Measurements from ENCODE around the gene TMEM176A.
"Not testable (repeated sequence)": the region's sequence is repeated elsewhere in the genome, so short reads cannot be mapped to it uniquely, and the experiment has no call there.

The TMEM176A gene

GRCh38 chr7:150788474-150789269 lies 11.9 kb upstream of the TMEM176A start:
- DNase-seq = no peak

DNA sequence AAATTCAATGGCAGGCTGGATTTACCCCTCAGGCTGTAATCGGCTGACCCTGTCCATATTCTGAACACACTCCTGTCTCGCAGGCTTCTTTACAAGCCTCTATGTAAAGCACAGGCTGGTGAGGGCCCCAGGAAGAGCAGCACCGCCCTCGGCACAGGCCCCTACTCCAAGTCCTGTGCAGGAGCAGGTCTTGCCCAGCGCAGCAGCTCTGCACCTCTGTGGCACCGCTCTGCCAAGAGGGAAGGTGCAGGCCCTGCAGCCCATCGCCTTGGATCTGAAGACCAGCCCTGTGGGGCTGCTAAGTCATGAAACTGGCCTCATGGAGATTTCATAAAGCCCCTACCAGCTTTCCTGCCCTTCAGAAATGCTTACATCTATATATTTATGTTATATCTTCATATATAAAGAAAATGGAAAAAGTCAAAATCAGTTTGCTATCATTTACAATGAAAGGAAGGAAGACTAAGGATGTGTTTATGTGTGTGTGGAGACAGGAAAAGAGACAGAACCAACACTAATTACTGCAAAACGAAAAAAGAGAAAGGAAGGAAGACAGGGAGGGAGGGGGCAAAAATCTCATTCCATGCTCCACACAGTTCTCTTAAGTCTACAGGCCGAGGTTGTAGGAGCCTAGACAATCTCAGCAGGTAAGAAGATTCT lies 10.0 kb upstream of the TMEM176A start:
- no peak for DNase-seq

DNA sequence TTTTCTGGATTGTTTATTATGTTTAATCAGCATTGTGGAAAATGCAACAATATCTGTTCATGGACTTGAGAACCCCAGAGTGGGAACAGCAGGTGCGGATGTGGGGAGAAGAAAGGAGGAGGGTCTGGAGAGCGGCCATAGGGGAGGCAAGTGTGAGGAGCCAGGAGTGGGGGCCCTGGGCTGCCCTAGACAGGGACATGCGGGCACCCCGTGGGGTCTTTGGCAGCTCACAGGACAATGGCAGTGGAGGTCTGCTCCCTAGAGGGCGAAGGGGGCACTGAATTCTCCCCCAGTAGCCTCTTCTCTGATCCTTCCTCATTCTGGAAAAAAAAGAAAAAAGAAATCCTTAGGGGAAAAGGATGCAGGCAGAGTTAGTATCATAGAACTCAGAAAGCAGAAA lies 9.3 kb upstream of the TMEM176A start:
- DNase-seq = no peak

DNA sequence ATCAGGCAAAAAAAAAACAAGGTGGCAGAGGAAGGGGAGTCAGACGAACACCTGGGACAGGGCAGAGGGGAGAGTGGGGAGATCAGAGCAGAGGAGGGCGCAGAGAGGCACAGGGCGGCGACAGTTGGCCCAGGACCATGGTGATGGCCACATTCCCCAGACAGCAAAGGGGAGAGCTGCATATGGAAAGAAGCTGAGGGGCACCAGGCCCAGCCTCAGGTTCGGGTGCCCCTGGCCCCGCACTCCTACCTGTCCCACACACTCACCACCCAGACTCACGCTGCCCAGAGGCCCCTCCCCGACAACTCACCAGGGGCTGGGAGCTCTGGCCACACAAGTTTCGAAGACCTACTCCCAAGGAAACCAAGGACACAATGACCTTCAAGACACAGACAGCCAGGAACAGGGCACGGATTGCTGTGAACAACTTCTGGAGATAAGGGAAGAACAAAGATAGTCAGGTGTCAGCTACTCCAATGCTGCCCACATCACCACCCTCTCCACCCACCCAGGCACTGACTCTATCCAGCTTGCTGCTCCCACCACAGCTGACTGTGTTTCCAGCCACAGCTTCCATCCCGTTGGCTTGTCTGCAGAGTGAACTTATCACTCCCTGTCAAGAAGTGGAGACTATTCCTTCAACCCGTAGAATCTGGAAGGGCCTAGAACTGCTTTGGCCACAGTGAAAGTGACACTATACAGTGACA lies 8.7 kb upstream of the TMEM176A start:
- DNase-seq = no peak

DNA sequence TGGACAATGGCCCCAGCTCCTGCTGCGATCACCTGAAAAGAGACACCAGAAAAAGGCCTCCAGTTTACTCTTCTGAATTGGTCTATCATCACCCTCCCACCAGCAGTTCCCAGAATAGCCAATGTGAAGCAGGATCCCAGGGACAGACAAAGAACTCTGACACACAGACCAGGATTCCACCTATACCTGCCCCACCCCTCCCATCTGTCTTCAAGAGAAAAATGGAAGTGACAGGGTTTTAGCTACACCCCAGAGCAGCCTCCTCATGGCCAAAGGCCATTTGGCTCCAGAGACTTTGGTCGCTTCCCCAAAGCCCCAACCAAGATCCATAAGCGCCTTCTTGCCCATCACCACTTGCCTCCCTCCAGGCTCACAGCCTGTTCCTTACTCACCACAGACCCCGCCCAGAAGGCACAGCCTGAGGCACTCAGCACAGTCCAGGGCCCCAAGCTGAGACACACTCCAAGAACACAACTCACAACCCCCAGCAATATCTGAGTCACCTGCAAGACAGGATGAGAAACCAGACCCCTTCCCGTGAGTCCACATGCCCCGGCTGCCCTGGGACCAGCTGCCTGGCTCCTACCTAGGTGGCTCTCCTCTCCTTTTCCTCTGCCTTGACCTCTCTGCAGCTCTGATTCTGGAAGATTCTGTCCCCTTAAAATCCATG lies 6.9 kb upstream of the TMEM176A start:
- no peak for DNase-seq

- DNase-seq = no peak
Observed at GRCh38 chr7:150797661-150798060, 2.9 kb upstream of the TMEM176A start.

- DNase-seq = no peak
Observed at GRCh38 chr7:150799156-150799555, 1.4 kb upstream of the TMEM176A start.

GRCh38 chr7:150799741-150800580 lies 608 bp upstream of the TMEM176A start, which contains the start of gene TMEM176B:
TSS of gene TMEM176B (minus strand) at chr7:150800364. CDS start at chr7:150796569, 3,795 bp downstream.
- DNase-seq = no peak

GRCh38 chr7:150801242-150801945 lies 825 bp downstream of the TMEM176A start:
- no peak for DNase-seq

DNA sequence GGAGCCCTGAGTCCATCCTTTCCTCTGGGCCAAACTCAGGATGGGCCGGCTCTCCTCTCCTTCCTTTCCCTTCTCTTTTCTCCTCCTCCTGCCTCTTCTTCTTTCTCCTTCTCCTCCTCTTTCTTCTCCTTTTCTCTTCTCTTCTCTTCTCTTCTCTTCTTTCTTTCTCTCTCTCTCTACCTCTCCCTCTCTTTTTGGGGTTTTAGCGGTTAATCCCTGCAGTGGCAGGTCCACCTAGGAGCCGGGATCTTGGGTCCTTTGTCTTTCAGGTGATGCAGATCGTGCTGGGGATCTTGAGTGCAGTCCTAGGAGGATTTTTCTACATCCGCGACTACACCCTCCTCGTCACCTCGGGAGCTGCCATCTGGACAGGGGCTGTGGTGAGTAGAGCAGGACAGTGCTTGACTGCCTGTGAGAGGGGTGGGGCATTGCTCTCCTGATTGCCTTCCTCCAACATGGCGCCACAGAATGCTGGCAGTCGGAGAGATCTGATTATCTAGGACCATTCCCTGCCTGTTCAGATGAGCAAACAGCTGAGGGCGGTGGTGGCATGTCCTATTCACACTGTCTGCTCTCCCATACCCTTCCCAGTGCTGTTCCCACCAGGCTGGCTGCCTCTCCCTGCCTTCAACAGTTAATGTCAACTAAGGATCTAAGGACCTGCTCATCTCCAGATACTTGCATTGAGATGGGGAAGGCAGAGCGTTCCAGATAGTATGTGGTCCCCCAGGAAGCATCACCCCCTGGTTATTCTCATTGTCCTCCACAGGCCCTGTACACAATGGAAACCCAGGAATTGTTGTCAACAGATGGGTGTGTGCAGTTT lies 1.6 kb downstream of the TMEM176A start:
- no peak for DNase-seq

- no peak for DNase-seq
Observed at GRCh38 chr7:150803161-150803860, 2.7 kb downstream of the TMEM176A start.

DNA sequence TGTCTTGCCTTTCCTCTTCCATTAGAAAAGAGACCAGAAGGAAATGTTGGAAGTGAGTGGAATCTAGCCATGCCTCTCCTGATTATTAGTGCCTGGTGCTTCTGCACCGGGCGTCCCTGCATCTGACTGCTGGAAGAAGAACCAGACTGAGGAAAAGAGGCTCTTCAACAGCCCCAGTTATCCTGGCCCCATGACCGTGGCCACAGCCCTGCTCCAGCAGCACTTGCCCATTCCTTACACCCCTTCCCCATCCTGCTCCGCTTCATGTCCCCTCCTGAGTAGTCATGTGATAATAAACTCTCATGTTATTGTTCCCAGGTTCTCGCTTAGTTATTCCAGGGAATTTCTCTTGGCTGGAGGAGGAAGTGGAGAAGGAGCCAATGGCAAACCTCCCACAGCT lies 4.2 kb downstream of the TMEM176A start:
- DNase-seq = no peak

DNA sequence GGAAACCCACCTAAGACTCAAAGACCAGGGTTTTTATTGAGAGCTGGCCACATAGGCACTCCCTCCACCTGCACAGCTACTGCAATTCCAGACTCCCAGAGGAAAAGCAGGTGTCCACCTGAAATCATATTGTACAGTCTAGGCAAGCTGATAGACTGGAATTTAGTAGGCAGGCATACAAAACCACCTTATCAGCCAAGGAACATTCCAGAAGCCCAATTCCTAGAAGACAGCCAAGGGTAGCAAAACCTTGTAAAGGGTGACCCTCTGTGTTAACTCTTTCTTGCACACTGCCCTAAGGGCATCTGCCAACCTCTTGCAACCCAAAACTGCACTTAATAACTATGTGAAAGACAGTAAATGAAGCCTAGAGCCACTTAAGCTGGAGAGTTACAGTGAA lies 5.3 kb downstream of the TMEM176A start:
- DNase-seq = no peak

DNA sequence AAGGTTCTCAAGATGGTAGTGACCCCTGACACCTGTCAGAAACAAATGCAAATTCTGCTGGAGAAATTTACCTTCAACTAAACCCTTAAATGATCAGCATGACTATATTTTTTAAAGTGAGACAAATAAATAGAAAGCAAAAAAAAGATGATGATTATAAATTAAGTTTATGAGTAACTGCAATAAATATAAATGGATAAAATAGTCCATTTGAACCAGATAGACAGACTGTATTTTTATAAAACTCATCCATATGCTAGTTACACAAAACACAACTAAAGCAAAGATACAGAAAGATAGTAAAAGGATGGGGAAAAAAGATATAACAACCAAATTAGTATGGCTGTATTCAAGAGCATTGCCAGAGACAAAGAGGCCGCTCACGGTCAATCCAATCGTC lies 5.9 kb downstream of the TMEM176A start:
- DNase-seq = no peak

GRCh38 chr7:150806863-150807262 lies 6.3 kb downstream of the TMEM176A start:
- no peak for DNase-seq

DNA sequence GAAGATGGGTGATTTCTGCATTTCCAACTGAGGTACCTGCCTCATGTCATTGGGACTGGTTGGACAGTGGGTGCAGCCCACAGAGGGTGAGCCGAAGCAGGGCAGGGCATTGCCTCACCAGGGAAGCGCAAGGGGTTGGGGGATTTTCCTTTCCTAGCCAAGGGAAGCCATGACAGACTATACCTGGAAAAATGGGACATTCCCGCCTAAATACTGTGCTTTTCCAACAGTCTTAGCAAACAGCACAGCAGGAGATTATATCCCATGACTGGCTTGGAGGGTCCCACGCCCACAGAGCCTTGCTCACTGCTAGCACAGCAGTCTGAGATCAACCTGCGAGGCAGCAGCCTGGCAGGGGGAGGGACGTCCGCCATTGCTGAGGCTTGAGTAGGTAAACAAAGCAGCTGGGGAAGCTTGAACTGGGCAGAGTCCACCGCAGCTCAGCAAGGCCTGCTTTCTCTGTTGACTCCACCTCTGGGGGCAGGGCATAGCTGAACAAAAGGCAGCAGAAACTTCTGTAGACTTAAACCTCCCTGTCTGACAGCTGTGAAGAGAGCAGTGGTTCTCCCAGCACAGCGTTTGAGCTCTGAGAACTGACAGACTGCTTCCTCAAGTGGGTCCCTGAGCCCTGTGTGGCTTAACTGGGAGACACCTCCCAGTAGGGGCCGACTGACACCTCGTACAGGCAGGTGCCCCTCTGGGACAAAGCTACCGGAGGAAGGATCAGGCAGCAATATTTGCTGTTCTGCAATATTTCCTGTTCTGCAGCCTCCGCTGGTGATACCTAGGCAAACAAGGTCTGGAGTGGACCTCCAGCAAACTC lies 7.3 kb downstream of the TMEM176A start:
- not testable (repeated sequence) for DNase-seq

- DNase-seq = no peak
Observed at GRCh38 chr7:150814328-150815001, 13.9 kb downstream of the TMEM176A start.

DNA sequence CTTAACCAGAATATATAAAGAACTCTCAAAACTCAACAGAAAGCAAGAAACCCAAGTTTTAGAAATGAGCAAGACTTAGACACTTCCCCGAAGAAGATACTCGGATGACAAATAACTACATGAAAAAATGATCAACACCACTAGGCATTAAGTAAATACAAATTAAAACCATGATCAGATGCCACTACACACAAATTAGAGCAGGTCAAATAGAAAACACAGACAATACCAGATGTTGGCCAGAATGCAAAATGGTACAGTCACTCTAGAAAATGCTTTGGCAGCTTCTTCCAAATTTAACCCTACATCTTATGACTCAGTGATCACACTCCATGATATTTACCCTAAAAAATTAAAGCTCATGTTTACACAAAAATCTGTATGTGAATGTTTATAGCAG lies 18.4 kb downstream of the TMEM176A start:
- DNase-seq = no peak

DNA sequence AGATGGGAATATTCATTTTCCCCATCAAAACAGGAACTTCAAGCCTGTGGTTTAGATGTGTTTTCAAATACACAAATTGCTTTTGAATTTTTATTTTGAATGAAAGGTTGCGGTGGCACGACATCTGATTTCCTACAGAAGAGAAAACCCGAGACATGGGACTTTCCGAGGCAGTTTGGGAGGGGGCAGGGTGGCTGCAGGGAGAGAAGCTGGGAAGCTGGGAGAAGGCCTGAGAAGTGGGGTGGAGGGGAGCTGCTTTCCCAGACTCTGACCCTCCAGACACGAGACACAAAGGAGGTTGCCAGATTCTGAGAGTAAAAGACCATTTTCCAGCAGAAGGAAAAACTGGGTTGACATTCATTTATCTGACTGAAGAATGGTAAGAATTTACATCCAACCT lies 19.6 kb downstream of the TMEM176A start:
- no peak for DNase-seq
